Measurements from ENCODE around the gene MAL. TPM values are rescaled to one million over a fixed set of nuclear protein-coding genes. Genes with fewer than 3 reads are reported as not detected.

Gene MAL
- total and polyA plus RNA-seq, 8 donors: 3.2 to 198 (median 26.9) TPM

GRCh38 chr2:95069465-95069864, 44.0 kb downstream of the MAL start:
- Histone ChIP-seq H3K36me3 (no peaks in the 10 kb centered on the region), H3K4me1 (no peaks in the 10 kb centered on the region), H3K27ac (no peak overlapping the region), H3K9me3 (no peaks in the 10 kb centered on the region), H3K27me3 (peaks cover 0 to 24% (median 7%) of the 10 kb centered on the region in 3 donors), H3K4me3 (no peak overlapping the region)
- WGBS, 5 donors: 62 to 65% (median 64%) methylated on average over 9 of the region's 9 CpGs
- no peak for TF ChIP-seq POLR2A (IDR thresholded peaks at IDR 0.05)
- no peak for TF ChIP-seq EP300 (IDR thresholded peaks at IDR 0.05)
- no peak for TF ChIP-seq POLR2AphosphoS5 (IDR thresholded peaks at IDR 0.05)
- no peak for TF ChIP-seq CTCF (IDR thresholded peaks at IDR 0.05)
- no peak for DNase-seq
- intact Hi-C loops (cut with DNase I; ENCODE audit: low total_unique reads): no loop called here

- no peaks in the 10 kb centered on the region for H3K36me3 ChIP-seq
- WGBS, 5 donors: 54 to 73% (median 64%) methylated on average over 4 of the region's 4 CpGs
- no peak for DNase-seq
- no peak overlapping the region for H3K27ac ChIP-seq
- H3K9me3 ChIP-seq: no peaks in the 10 kb centered on the region
- H3K4me3 ChIP-seq: no peak overlapping the region
- H3K4me1 ChIP-seq: peaks cover under 1 to 8% (median 7%) of the 10 kb centered on the region in 4 donors
- peaks cover 0 to 48% (median 19%) of the 10 kb centered on the region in 3 donors for H3K27me3 ChIP-seq
- intact Hi-C loops (cut with DNase I; ENCODE audit: low total_unique reads): no loop called here
- no peak for TF ChIP-seq CTCF (IDR thresholded peaks at IDR 0.05)
- TF ChIP-seq POLR2AphosphoS5 (IDR thresholded peaks at IDR 0.05): no peak
- TF ChIP-seq POLR2A (IDR thresholded peaks at IDR 0.05): no peak
- no peak for TF ChIP-seq EP300 (IDR thresholded peaks at IDR 0.05)
These were observed 46.3 kb downstream of the MAL start for GRCh38 chr2:95071856-95072255.

- intact Hi-C loops (cut with DNase I; ENCODE audit: low total_unique reads): no loop called here
- Histone ChIP-seq H3K27me3 (peaks cover 0 to 53% (median 22%) of the 10 kb centered on the region in 3 donors), H3K36me3 (no peaks in the 10 kb centered on the region), H3K4me3 (no peak overlapping the region), H3K4me1 (peaks cover 5 to 13% (median 13%) of the 10 kb centered on the region in 4 donors), H3K9me3 (no peaks in the 10 kb centered on the region), H3K27ac (no peak overlapping the region)
- WGBS, 5 donors: 43 to 78% (median 71%) methylated on average over 4 of the region's 4 CpGs
- TF ChIP-seq EP300 (IDR thresholded peaks at IDR 0.05): no peak
- TF ChIP-seq POLR2A (IDR thresholded peaks at IDR 0.05): no peak
- no peak for TF ChIP-seq POLR2AphosphoS5 (IDR thresholded peaks at IDR 0.05)
- TF ChIP-seq CTCF (IDR thresholded peaks at IDR 0.05): no peak
- no peak for DNase-seq
These were observed 46.9 kb downstream of the MAL start for GRCh38 chr2:95072424-95072823.

GRCh38 chr2:95073856-95074662, 48.6 kb downstream of the MAL start:
- Histone ChIP-seq H3K9me3 (no peaks in the 10 kb centered on the region), H3K36me3 (no peaks in the 10 kb centered on the region), H3K4me1 (peaks cover 5 to 14% (median 13%) of the 10 kb centered on the region in 4 donors), H3K27ac (no peak overlapping the region), H3K27me3 (peaks cover 0 to 65% (median 22%) of the 10 kb centered on the region in 3 donors), H3K4me3 (no peak overlapping the region)
- TF ChIP-seq EP300 (IDR thresholded peaks at IDR 0.05) (no peak), POLR2AphosphoS5 (IDR thresholded peaks at IDR 0.05) (no peak), CTCF (IDR thresholded peaks at IDR 0.05) (no peak), POLR2A (IDR thresholded peaks at IDR 0.05) (no peak)
- DNase-seq: no peak
- intact Hi-C loops (cut with DNase I; ENCODE audit: low total_unique reads): no loop called here
- 80 to 82% (median 81%) methylated on average over 14 to 18 of the region's 18 CpGs for WGBS, 5 donors

Data from stomach (tissue), 9 donors.